K562 (cell line): ENCODE measurements around the gene ZNF189. TPM values are rescaled to one million over a fixed set of nuclear protein-coding genes. Genes with fewer than 3 reads are reported as not detected.
A peak's percentile ranks its signal among the peaks of the same experiment; 100 is the strongest.

ENCODE experiments used
- ATAC-seq: fragments of 200-7000 bp; cut with Tn5 transposase; 3 replicates; pipeline ENCODE4 v1.9.1; 2020; ENCODE audit warnings: moderate library complexity
- BruUV-seq: library from RNA; stranded (reverse); fragments of 400-500 nt; replicated peaks from 2 replicates; lab custom pipeline; 2021; lab: Mats Ljungman, UMichigan
- CTCF ChIA-PET: fragments of 300-600 bp; formaldehyde crosslinking; extraction: SDS; loops from one replicate; lab custom pipeline; 2021; ENCODE audit warnings: low intra/inter-chr PET ratio; lab: Yijun Ruan, JAX
- POLR2A ChIA-PET: fragments of 300-600, 350-650 bp; sonication (Branson Sonifier 250); formaldehyde crosslinking; extraction: SDS; loops from one replicate; lab custom pipeline; 2021; ENCODE audit warnings: antibody characterized with exemption, inconsistent platforms; lab: Yijun Ruan, JAX
- DNase-seq, 4 experiments: peaks; one replicate each; pipeline versions ENCODE4 v3.0.0 to v3.0.0-alpha.2; 2011 to 2018; ENCODE audit warnings: low spot score in 3 of 4, mixed read lengths in 3 of 4; ENCODE audit errors: extremely low read depth in 1 of 4
- FAIRE-seq: peaks from 2 replicates; lab custom pipeline; 2011; peaks lifted over from hg19 to GRCh38; lab: Jason Lieb, UNC
- H2AFZ ChIP-seq: 2 replicates; pipeline ENCODE4 v1.6.0; 2011; ENCODE audit warnings: low read depth, low read length, control low read depth, inconsistent platforms
- H3K27ac ChIP-seq: fragments of 200-600 bp; 3 replicates; pipeline ENCODE4 v1.8.0; 2011; ENCODE audit warnings: low read depth, mild to moderate bottlenecking, control low read depth, inconsistent platforms, low read length, moderate library complexity, mixed read lengths; ENCODE audit errors: extremely low read depth
- H3K27me3 ChIP-seq, 2 experiments: fragments of 300-600 bp in 1 of 2; 2 replicates in 1 of 2; 3 replicates in 1 of 2; pipeline versions ENCODE4 v1.6.0 to v1.8.0; 2011; ENCODE audit warnings: inconsistent platforms in 2 of 2, low read length in 2 of 2, mild to moderate bottlenecking in 1 of 2, mixed read lengths in 1 of 2, moderate library complexity in 1 of 2; ENCODE audit not compliant: control insufficient read depth in 2 of 2, insufficient read depth in 2 of 2
- H3K36me3 ChIP-seq: fragments of 300-600 bp; 3 replicates; pipeline ENCODE4 v1.8.0; 2011; ENCODE audit warnings: mild to moderate bottlenecking, low read length, inconsistent platforms; ENCODE audit not compliant: control insufficient read depth, insufficient read depth
- H3K4me1 ChIP-seq, 2 experiments: fragments of 200-600 bp in 1 of 2; replicated peaks in 1 of 2; 2 replicates in 1 of 2; 3 replicates in 1 of 2; pipeline versions ENCODE4 v1.5.1 to v1.8.0; 2011; ENCODE audit warnings: inconsistent platforms in 2 of 2, low read length in 2 of 2, mild to moderate bottlenecking in 1 of 2, mixed read lengths in 1 of 2, moderate library complexity in 1 of 2; ENCODE audit not compliant: control insufficient read depth in 2 of 2, insufficient read depth in 2 of 2
- H3K4me2 ChIP-seq: 2 replicates; pipeline ENCODE4 v1.6.1; 2011; ENCODE audit warnings: low read length, control low read depth, inconsistent platforms, mixed read lengths; ENCODE audit not compliant: insufficient read depth
- H3K4me3 ChIP-seq: fragments of 200-600 bp; sonication (generic), shearing (Covaris generic); 2 replicates; pipeline ENCODE4 v1.5.1; 2016; ENCODE audit warnings: control low read depth, inconsistent platforms
- H3K79me2 ChIP-seq: fragments of 200-600 bp; 3 replicates; pipeline ENCODE4 v1.8.0; 2011; ENCODE audit warnings: low read length, inconsistent platforms; ENCODE audit not compliant: control insufficient read depth, insufficient read depth
- H3K9ac ChIP-seq, 2 experiments: 2 replicates each; pipeline versions ENCODE4 v1.6.0 to v1.6.1; 2011; ENCODE audit warnings: low read depth in 2 of 2, low read length in 2 of 2, control low read depth in 1 of 2, inconsistent platforms in 1 of 2, mild to moderate bottlenecking in 1 of 2, mixed read lengths in 1 of 2; ENCODE audit not compliant: insufficient read depth in 1 of 2
- H3K9me1 ChIP-seq: one replicate; pipeline ENCODE4 v1.6.0; 2011; ENCODE audit warnings: inconsistent platforms, mild to moderate bottlenecking, low read length, moderate library complexity; ENCODE audit not compliant: control insufficient read depth, insufficient read depth
- H3K9me3 ChIP-seq: replicated peaks from 2 replicates; pipeline ENCODE4 v1.5.1; 2011; ENCODE audit warnings: low read depth, low read length, inconsistent platforms; ENCODE audit not compliant: control insufficient read depth, insufficient read depth
- H4K20me1 ChIP-seq: replicated peaks from 2 replicates; pipeline ENCODE4 v1.6.1; 2011; ENCODE audit warnings: low read length, inconsistent platforms, mixed read lengths; ENCODE audit not compliant: control insufficient read depth, insufficient read depth
- NELFE ChIP-seq: IDR thresholded peaks from 2 replicates; pipeline ENCODE4 v1.6.1; 2011; ENCODE audit warnings: mild to moderate bottlenecking; ENCODE audit not compliant: insufficient read depth, insufficient read length
- WGBS: fragments of 100-300 bp; shearing (Covaris generic); methylation state at CpG from one replicate; pipeline ENCODE4 v1.1.6; 2016; ENCODE audit warnings: low coverage, mixed read lengths; ENCODE audit not compliant: insufficient coverage; ENCODE audit errors: missing lambda C conversion rate; 5-methylcytosine and 5-hydroxymethylcytosine counted together
- in situ Hi-C: fragments of 300-500 bp; cut with MboI; formaldehyde crosslinking; loops from 4 replicates; pipeline ENCODE4 v1.15.0; 2018; ENCODE audit warnings: inconsistent platforms, mixed read lengths
- intact Hi-C: fragments of 100-400 bp; cut with micrococcal nuclease; formaldehyde crosslinking; loops from 2 replicates; pipeline ENCODE4 v1.14.2; 2022
- polyA plus RNA-seq, 8 experiments: library from polyadenylated mRNA; depleted of rRNA in 4 of 8; stranded (reverse) in 5 of 8; unstranded in 3 of 8; fragments of >200 nt; fragmentation: Nextera tagmentation in 2 of 8; fragmentation: Illumina TruSeq in 1 of 8; extraction: Ambion mirVana in 2 of 8; extraction: Trizol in 1 of 8; gene quantifications; 2 replicates each; pipeline versions ENCODE4 v1.2.1 to v1.2.3, GENCODE V29; 2011 to 2014; ENCODE audit warnings: inconsistent platforms in 1 of 8, missing spikeins in 1 of 8
- total RNA-seq, 7 experiments: library from RNA; depleted of rRNA in 6 of 7; stranded (reverse); fragments of >200 nt in 6 of 7; fragmentation: Illumina TruSeq in 2 of 7; extraction: Trizol in 2 of 7; gene quantifications; 2 replicates each; pipeline versions ENCODE4 v1.2.1 to v1.2.3, GENCODE V29; 2011 to 2021; ENCODE audit warnings: low replicate concordance in 1 of 7
- TF ChIP-seq, protein P1 (sequence below), 3 experiments: IDR thresholded peaks in 2 of 3; conservative IDR thresholded peaks in 1 of 3; 2 replicates each; pipeline ENCODE4 v1.5.1; 2011 to 2012; ENCODE audit warnings: low read length in 3 of 3, mild to moderate bottlenecking in 3 of 3, control low read depth in 2 of 3, improper control_type of control experiment in 1 of 3, inconsistent platforms in 1 of 3, low read depth in 1 of 3, mixed read lengths in 1 of 3, moderate library complexity in 1 of 3; ENCODE audit not compliant: insufficient read depth in 2 of 3

ZNF189 gene
- total and polyA plus RNA-seq, 9 of the 15 experiments (the other 6 are each of a cell fraction or from before 2014, with no cell fraction given), result 2.4 to 15.3 (median 6.4) TPM

DNA sequence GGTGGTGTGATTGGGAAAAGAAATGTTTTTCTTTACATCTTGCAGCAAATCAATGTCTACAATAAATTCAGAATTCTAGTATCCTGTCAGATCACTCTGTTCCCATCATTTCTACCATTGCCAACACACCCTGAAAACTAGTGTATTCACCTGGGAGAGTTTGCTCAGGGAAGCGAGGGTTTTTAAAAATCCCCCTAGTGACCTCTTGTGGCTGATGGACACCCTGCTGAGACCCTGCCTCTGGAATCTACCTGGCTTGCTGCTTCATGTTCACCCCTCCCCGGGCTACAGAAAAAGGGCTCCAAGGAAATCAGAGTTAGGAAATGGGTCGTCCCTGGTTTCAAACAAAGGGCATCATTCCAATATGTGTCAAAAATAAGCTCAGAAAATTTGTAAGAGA lies 58.4 kb downstream of the ZNF189 start:
- H3K27ac ChIP-seq, result no peak overlapping the region
- H3K4me1 ChIP-seq, result peaks cover 0 to 4% of the 10 kb centered on the region in 2 experiments; a peak in 2 of 5 replicates
- in situ Hi-C loops (no loop called here), intact Hi-C loops (loop anchor here (10.0 kb wide), 2 partner anchors 342 to 742 kb away; no protein-coding TSS in a partner anchor)
- ATAC-seq (peak; percentile 58; the same call in 1 of the 3 replicates), FAIRE-seq (no peak), DNase-seq (no peak)
- no peaks in the 10 kb centered on the region for H3K9me1 ChIP-seq
- no TSS peak for BruUV-seq
- no peaks in the 10 kb centered on the region for H3K79me2 ChIP-seq
- 3% methylated on average over 3 of the region's 3 CpGs for WGBS
- POLR2A ChIA-PET, result no interaction called here
- H3K36me3 ChIP-seq, result no peaks in the 10 kb centered on the region
- TF ChIP-seq, protein P1, sequence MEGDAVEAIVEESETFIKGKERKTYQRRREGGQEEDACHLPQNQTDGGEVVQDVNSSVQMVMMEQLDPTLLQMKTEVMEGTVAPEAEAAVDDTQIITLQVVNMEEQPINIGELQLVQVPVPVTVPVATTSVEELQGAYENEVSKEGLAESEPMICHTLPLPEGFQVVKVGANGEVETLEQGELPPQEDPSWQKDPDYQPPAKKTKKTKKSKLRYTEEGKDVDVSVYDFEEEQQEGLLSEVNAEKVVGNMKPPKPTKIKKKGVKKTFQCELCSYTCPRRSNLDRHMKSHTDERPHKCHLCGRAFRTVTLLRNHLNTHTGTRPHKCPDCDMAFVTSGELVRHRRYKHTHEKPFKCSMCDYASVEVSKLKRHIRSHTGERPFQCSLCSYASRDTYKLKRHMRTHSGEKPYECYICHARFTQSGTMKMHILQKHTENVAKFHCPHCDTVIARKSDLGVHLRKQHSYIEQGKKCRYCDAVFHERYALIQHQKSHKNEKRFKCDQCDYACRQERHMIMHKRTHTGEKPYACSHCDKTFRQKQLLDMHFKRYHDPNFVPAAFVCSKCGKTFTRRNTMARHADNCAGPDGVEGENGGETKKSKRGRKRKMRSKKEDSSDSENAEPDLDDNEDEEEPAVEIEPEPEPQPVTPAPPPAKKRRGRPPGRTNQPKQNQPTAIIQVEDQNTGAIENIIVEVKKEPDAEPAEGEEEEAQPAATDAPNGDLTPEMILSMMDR (IDR thresholded peaks at IDR 0.05 in 2 of 3, conservative IDR thresholded peaks at IDR 0.05 in 1 of 3; ENCODE audit: insufficient read depth in 2 of 3, low read depth in 1 of 3, low read length in 3 of 3), result peak; percentile 22 to 43 (median 25); a peak in 1 of 6 replicates
- no peak for TF ChIP-seq NELFE
- no peak overlapping the region for H2AFZ ChIP-seq
- H3K4me3 ChIP-seq, result no peak overlapping the region
- H3K9ac ChIP-seq, result no peak overlapping the region
- CTCF ChIA-PET, result no interaction called here
- no peaks in the 10 kb centered on the region for H3K27me3 ChIP-seq
- no peaks in the 10 kb centered on the region for H4K20me1 ChIP-seq
- no peaks in the 10 kb centered on the region for H3K9me3 ChIP-seq
- no peak overlapping the region for H3K4me2 ChIP-seq
